NT2/D1 (cell line): ENCODE data around the gene INTS1.

ENCODE experiments used
- SUZ12 ChIP-seq: IDR thresholded peaks from 2 replicates; pipeline ENCODE4 v1.6.1; 2011; ENCODE audit not compliant: insufficient read length, insufficient read depth; ENCODE audit errors: extremely low read depth
- YY1 ChIP-seq: IDR thresholded peaks from 2 replicates; pipeline ENCODE4 v1.6.1; 2011; ENCODE audit not compliant: insufficient read length, insufficient read depth
- ZNF274 ChIP-seq: IDR thresholded peaks from 2 replicates; pipeline ENCODE4 v1.6.1; 2011; ENCODE audit warnings: mild to moderate bottlenecking, low read depth, low read length

DNA sequence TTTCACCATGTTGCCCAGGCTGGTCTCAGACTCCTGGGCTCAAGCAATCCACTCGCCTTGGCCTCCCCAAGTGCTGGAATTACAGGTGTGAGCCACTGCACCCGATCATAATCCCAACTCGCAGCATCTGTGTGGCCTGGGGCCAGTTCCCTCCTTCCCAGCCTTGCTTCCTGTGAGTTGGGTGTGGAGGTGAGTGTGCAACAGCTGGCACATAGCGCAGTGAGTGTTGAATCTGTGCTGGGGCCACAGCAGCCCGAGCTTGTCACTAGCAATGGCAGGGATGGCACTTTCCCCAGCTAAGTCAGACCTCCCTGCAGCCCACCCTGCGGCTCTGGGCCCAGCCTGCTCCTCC is 39.6 kb upstream of the INTS1 start:
- TF ChIP-seq YY1: no peak
- no peak for TF ChIP-seq SUZ12
- TF ChIP-seq ZNF274: no peak
